WTC11 (cell line): Measurements from ENCODE around the gene NCOA3.

Experiments used
- OVOL2 ChIP-seq: fragments of 250-450 bp; sonication (Bioruptor Pico); IDR thresholded peaks from 2 replicates; pipeline ENCODE4 v1.9.0; 2021; ENCODE audit warnings: mild to moderate bottlenecking, borderline replicate concordance
- TCF7 ChIP-seq: sonication (generic); formaldehyde crosslinking; IDR thresholded peaks from 2 replicates; pipeline ENCODE4 v1.8.0; 2022; ENCODE audit warnings: mild to moderate bottlenecking, low read depth, missing genetic modification reagents, moderate library complexity
- TF ChIP-seq, protein P1 (sequence below): sonication (generic); formaldehyde crosslinking; IDR thresholded peaks from 2 replicates; pipeline ENCODE4 v1.8.0; 2022; ENCODE audit warnings: mild to moderate bottlenecking, missing genetic modification reagents
- TF ChIP-seq, protein P2 (sequence below): sonication (generic); formaldehyde crosslinking; IDR thresholded peaks from 2 replicates; pipeline ENCODE4 v1.8.0; 2023; ENCODE audit warnings: missing genetic modification reagents
- TF ChIP-seq, protein P3 (sequence below): sonication (generic); formaldehyde crosslinking; IDR thresholded peaks from 2 replicates; pipeline ENCODE4 v1.8.1; 2023; ENCODE audit warnings: mild to moderate bottlenecking, moderate library complexity, missing genetic modification reagents
- TF ChIP-seq, protein P4 (sequence below): fragments of 200-600 bp; IDR thresholded peaks from 2 replicates; pipeline ENCODE4 v1.8.0; 2022; ENCODE audit warnings: antibody characterized with exemption
- TF ChIP-seq, protein P5 (sequence below): fragments of 250-450 bp; sonication (Bioruptor Pico); IDR thresholded peaks from 2 replicates; pipeline ENCODE4 v1.9.0; 2021; ENCODE audit warnings: moderate library complexity, mild to moderate bottlenecking, inconsistent platforms, borderline replicate concordance
- TF ChIP-seq, protein P6 (sequence below): sonication (generic); formaldehyde crosslinking; IDR thresholded peaks from 2 replicates; pipeline ENCODE4 v1.8.1; 2022; ENCODE audit warnings: low read depth, mild to moderate bottlenecking, moderate library complexity, missing genetic modification reagents, borderline replicate concordance

DNA sequence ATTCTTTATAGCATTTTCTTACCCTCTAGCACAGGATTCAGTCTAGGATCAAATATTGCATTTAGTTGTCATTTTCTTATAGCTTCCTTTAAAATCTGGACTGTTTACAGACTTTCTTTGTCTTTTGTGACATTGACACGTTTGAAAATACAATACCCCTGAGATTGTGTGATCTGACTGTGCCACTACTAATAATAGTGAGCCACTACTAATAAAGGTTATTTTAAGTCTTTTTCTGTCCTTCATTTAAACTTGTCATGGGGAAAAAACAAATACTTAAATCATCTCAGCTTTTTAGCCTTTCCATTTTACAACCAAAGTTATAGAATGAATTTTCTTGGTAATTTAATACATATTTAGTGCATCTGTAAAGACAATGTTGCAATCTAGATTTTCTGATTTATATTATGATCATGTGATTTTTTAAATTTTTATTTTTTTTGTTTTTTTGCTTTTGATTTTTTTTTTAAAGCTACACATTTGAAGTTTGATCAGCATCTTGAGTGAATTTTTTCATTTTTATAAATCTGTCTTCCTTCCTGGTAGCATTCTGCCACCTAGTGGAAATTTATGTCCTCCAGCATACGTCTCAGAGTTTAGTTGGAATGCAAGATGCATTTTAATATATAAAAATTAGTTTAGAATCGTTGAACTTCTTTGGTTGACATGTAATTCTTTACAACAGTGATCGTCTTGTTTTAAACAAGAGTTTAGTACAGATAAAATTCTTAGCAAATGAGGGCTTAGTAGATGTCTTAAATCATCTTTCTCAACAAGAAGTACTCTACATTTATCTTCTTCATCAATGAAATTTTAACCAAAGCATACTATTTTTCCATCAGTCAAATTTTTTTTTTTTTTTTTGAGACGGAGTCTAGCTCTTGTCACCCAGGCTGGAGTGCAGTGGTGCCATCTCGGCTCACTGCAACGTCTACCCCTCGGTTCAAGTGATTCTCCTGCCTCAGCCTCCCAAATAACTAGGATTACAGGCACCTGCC lies 119.4 kb downstream of the NCOA3 start:
- TF ChIP-seq, protein P1, sequence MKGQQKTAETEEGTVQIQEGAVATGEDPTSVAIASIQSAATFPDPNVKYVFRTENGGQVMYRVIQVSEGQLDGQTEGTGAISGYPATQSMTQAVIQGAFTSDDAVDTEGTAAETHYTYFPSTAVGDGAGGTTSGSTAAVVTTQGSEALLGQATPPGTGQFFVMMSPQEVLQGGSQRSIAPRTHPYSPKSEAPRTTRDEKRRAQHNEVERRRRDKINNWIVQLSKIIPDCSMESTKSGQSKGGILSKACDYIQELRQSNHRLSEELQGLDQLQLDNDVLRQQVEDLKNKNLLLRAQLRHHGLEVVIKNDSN (CRISPR knock-in tag), result no peak
- TF ChIP-seq, protein P2, sequence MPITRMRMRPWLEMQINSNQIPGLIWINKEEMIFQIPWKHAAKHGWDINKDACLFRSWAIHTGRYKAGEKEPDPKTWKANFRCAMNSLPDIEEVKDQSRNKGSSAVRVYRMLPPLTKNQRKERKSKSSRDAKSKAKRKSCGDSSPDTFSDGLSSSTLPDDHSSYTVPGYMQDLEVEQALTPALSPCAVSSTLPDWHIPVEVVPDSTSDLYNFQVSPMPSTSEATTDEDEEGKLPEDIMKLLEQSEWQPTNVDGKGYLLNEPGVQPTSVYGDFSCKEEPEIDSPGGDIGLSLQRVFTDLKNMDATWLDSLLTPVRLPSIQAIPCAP (CRISPR knock-in tag), result no peak
- TF ChIP-seq, protein P3, sequence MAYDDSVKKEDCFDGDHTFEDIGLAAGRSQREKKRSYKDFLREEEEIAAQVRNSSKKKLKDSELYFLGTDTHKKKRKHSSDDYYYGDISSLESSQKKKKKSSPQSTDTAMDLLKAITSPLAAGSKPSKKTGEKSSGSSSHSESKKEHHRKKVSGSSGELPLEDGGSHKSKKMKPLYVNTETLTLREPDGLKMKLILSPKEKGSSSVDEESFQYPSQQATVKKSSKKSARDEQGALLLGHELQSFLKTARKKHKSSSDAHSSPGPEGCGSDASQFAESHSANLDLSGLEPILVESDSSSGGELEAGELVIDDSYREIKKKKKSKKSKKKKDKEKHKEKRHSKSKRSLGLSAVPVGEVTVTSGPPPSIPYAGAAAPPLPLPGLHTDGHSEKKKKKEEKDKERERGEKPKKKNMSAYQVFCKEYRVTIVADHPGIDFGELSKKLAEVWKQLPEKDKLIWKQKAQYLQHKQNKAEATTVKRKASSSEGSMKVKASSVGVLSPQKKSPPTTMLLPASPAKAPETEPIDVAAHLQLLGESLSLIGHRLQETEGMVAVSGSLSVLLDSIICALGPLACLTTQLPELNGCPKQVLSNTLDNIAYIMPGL (CRISPR knock-in tag), result no peak
- TF ChIP-seq, protein P4, sequence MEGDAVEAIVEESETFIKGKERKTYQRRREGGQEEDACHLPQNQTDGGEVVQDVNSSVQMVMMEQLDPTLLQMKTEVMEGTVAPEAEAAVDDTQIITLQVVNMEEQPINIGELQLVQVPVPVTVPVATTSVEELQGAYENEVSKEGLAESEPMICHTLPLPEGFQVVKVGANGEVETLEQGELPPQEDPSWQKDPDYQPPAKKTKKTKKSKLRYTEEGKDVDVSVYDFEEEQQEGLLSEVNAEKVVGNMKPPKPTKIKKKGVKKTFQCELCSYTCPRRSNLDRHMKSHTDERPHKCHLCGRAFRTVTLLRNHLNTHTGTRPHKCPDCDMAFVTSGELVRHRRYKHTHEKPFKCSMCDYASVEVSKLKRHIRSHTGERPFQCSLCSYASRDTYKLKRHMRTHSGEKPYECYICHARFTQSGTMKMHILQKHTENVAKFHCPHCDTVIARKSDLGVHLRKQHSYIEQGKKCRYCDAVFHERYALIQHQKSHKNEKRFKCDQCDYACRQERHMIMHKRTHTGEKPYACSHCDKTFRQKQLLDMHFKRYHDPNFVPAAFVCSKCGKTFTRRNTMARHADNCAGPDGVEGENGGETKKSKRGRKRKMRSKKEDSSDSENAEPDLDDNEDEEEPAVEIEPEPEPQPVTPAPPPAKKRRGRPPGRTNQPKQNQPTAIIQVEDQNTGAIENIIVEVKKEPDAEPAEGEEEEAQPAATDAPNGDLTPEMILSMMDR, result peak; percentile 48; the same call in 1 of the 2 replicates
- TF ChIP-seq, protein P5, sequence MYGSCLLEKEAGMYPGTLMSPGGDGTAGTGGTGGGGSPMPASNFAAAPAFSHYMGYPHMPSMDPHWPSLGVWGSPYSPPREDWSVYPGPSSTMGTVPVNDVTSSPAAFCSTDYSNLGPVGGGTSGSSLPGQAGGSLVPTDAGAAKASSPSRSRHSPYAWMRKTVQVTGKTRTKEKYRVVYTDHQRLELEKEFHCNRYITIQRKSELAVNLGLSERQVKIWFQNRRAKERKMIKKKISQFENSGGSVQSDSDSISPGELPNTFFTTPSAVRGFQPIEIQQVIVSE (CRISPR knock-in tag), result no peak
- TF ChIP-seq TCF7 (CRISPR knock-in tag), result no peak
- TF ChIP-seq, protein P6, sequence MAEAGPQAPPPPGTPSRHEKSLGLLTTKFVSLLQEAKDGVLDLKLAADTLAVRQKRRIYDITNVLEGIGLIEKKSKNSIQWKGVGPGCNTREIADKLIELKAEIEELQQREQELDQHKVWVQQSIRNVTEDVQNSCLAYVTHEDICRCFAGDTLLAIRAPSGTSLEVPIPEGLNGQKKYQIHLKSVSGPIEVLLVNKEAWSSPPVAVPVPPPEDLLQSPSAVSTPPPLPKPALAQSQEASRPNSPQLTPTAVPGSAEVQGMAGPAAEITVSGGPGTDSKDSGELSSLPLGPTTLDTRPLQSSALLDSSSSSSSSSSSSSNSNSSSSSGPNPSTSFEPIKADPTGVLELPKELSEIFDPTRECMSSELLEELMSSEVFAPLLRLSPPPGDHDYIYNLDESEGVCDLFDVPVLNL, result no peak
- no peak for TF ChIP-seq OVOL2 (CRISPR knock-in tag)
